H1 (cell line): Measurements from ENCODE around the gene OTOP3. TPM values are rescaled to one million over a fixed set of nuclear protein-coding genes. Genes with fewer than 3 reads are reported as not detected.

ENCODE experiments used
- CTCF ChIA-PET: fragments of 300-600 bp; sonication (Branson Sonifier 250); formaldehyde crosslinking; loops from one replicate; lab custom pipeline; 2021; ENCODE audit not compliant: partially characterized antibody; lab: Charles Lee
- POLR2A ChIA-PET: fragments of 300-600 bp; sonication (Branson Sonifier 250); formaldehyde crosslinking; loops from one replicate; lab custom pipeline; 2021; ENCODE audit warnings: inconsistent platforms; ENCODE audit not compliant: partially characterized antibody; lab: Charles Lee
- DNase-seq, 2 experiments: peaks; one replicate each; pipeline versions ENCODE4 v3.0.0 to v3.0.0-alpha.2; 2010 to 2022; ENCODE audit warnings: low spot score in 2 of 2, low read depth in 1 of 2, mixed read lengths in 1 of 2
- FAIRE-seq: peaks from 2 replicates; lab custom pipeline; 2011; peaks lifted over from hg19 to GRCh38; lab: Jason Lieb, UNC
- H2AFZ ChIP-seq: 2 replicates; pipeline ENCODE4 v1.8.1; 2012; ENCODE audit warnings: low read length, inconsistent platforms
- H2AK5ac ChIP-seq: 2 replicates; pipeline ENCODE4 v1.6.1; 2013; ENCODE audit warnings: low read depth, low read length
- H2BK120ac ChIP-seq: replicated peaks from 2 replicates; pipeline ENCODE3; 2013; ENCODE audit warnings: low read depth, low read length, inconsistent platforms
- H2BK12ac ChIP-seq: 2 replicates; pipeline ENCODE4 v1.6.1; 2013; ENCODE audit warnings: low read depth, low read length
- H2BK15ac ChIP-seq: 2 replicates; pipeline ENCODE4 v1.6.1; 2013; ENCODE audit warnings: low read length
- H2BK20ac ChIP-seq: 2 replicates; pipeline ENCODE4 v1.6.1; 2013; ENCODE audit warnings: low read length
- H2BK5ac ChIP-seq: 2 replicates; pipeline ENCODE4 v1.6.1; 2013; ENCODE audit warnings: low read depth, low read length
- H3K14ac ChIP-seq: 2 replicates; pipeline ENCODE4 v1.6.1; 2013; ENCODE audit warnings: inconsistent platforms; ENCODE audit not compliant: insufficient read length
- H3K18ac ChIP-seq: 2 replicates; pipeline ENCODE4 v1.6.1; 2013; ENCODE audit warnings: low read length; ENCODE audit errors: extremely low read depth
- H3K23ac ChIP-seq: 2 replicates; pipeline ENCODE4 v1.6.1; 2013; ENCODE audit warnings: inconsistent platforms; ENCODE audit not compliant: insufficient read length
- H3K23me2 ChIP-seq: 2 replicates; pipeline ENCODE4 v1.6.1; 2013; ENCODE audit warnings: low read depth, low read length
- H3K27ac ChIP-seq: 2 replicates; pipeline ENCODE4 v1.6.1; 2011; ENCODE audit warnings: low read depth, low read length, inconsistent platforms
- H3K27me3 ChIP-seq, 4 experiments: replicated peaks in 1 of 4; 1 replicate in 1 of 4; 2 replicates in 3 of 4; pipeline versions ENCODE4 v1.6.1 to v1.8.1; 2011 to 2013; ENCODE audit warnings: low read length in 3 of 4, mild to moderate bottlenecking in 3 of 4, inconsistent platforms in 2 of 4, mixed read lengths in 2 of 4, moderate library complexity in 1 of 4; ENCODE audit not compliant: control insufficient read depth in 3 of 4, insufficient read depth in 3 of 4; ENCODE audit errors: extremely low read depth in 1 of 4
- H3K36me3 ChIP-seq, 4 experiments: 2 replicates each; pipeline versions ENCODE4 v1.6.1 to v1.8.1; 2011 to 2013; ENCODE audit warnings: mild to moderate bottlenecking in 4 of 4, low read length in 3 of 4, moderate library complexity in 2 of 4, control low read depth in 1 of 4, inconsistent platforms in 1 of 4; ENCODE audit not compliant: insufficient read depth in 4 of 4, control insufficient read depth in 2 of 4
- H3K4ac ChIP-seq: replicated peaks from 2 replicates; pipeline ENCODE3; 2013; ENCODE audit warnings: low read length, low read depth, mixed read lengths, inconsistent platforms; ENCODE audit not compliant: insufficient read length
- H3K4me1 ChIP-seq, 4 experiments: replicated peaks in 1 of 4; 1 replicate in 1 of 4; 2 replicates in 3 of 4; pipeline versions ENCODE4 v1.6.1 to v1.8.1; 2011 to 2013; ENCODE audit warnings: low read length in 3 of 4, inconsistent platforms in 2 of 4, mixed read lengths in 1 of 4; ENCODE audit not compliant: insufficient read depth in 4 of 4, control insufficient read depth in 3 of 4
- H3K4me2 ChIP-seq, 2 experiments: 2 replicates each; pipeline versions ENCODE4 v1.6.1 to v1.8.1; 2011 to 2013; ENCODE audit warnings: low read depth in 2 of 2, low read length in 2 of 2, control low read depth in 1 of 2, inconsistent platforms in 1 of 2, mild to moderate bottlenecking in 1 of 2; ENCODE audit not compliant: insufficient read depth in 1 of 2
- H3K4me3 ChIP-seq, 4 experiments: fragments of 200-600, 300-600 bp in 1 of 4; sonication (generic), shearing (Covaris generic), sonication (Bioruptor Twin) in 1 of 4; 2 replicates each; pipeline versions ENCODE4 v1.5.1 to v1.8.1; 2011 to 2016; ENCODE audit warnings: low read length in 4 of 4, low read depth in 3 of 4, control low read depth in 2 of 4, inconsistent platforms in 2 of 4, mild to moderate bottlenecking in 2 of 4, mixed read lengths in 1 of 4, moderate library complexity in 1 of 4; ENCODE audit not compliant: insufficient read depth in 2 of 4; ENCODE audit errors: extremely low read depth in 1 of 4
- H3K56ac ChIP-seq: replicated peaks from 2 replicates; pipeline ENCODE3; 2013; ENCODE audit warnings: low read depth, mild to moderate bottlenecking, mixed read lengths, low read length, inconsistent platforms; ENCODE audit not compliant: insufficient read length
- H3K79me1 ChIP-seq: 2 replicates; pipeline ENCODE4 v1.6.1; 2013; ENCODE audit warnings: low read depth, low read length, control low read depth
- H3K79me2 ChIP-seq, 2 experiments: 2 replicates each; pipeline versions ENCODE4 v1.6.1 to v1.8.1; 2012 to 2013; ENCODE audit warnings: low read length in 2 of 2, mild to moderate bottlenecking in 2 of 2, inconsistent platforms in 1 of 2; ENCODE audit not compliant: insufficient read depth in 2 of 2, control insufficient read depth in 1 of 2
- H3K9ac ChIP-seq, 4 experiments: replicated peaks in 1 of 4; 1 replicate in 1 of 4; 2 replicates in 3 of 4; pipeline versions ENCODE4 v1.6.1 to v1.8.1; 2011 to 2013; ENCODE audit warnings: low read depth in 3 of 4, low read length in 3 of 4, control low read depth in 2 of 4, mild to moderate bottlenecking in 2 of 4, moderate library complexity in 2 of 4, inconsistent platforms in 1 of 4; ENCODE audit errors: extremely low read depth in 1 of 4
- H3K9me3 ChIP-seq, 2 experiments: 2 replicates each; pipeline versions ENCODE4 v1.6.1 to v1.8.1; 2012 to 2013; ENCODE audit warnings: mild to moderate bottlenecking in 2 of 2, moderate library complexity in 2 of 2, control low read depth in 1 of 2, inconsistent platforms in 1 of 2, low read depth in 1 of 2, low read length in 1 of 2, mixed read lengths in 1 of 2; ENCODE audit not compliant: insufficient read depth in 2 of 2
- H4K20me1 ChIP-seq, 2 experiments: replicated peaks in 1 of 2; 2 replicates each; pipeline versions ENCODE3 to v1.8.1; 2011 to 2013; ENCODE audit warnings: inconsistent platforms in 2 of 2, low read length in 2 of 2, mild to moderate bottlenecking in 1 of 2; ENCODE audit not compliant: insufficient read depth in 2 of 2, control insufficient read depth in 1 of 2
- H4K5ac ChIP-seq: 2 replicates; pipeline ENCODE4 v1.6.1; 2013; ENCODE audit warnings: low read length, low read depth, mixed read lengths, inconsistent platforms; ENCODE audit not compliant: insufficient read length
- H4K8ac ChIP-seq: 2 replicates; pipeline ENCODE4 v1.8.0; 2013; ENCODE audit warnings: mild to moderate bottlenecking, moderate library complexity, low read length, inconsistent platforms; ENCODE audit not compliant: insufficient read depth; ENCODE audit errors: extremely low read depth
- H4K91ac ChIP-seq: replicated peaks from 2 replicates; pipeline ENCODE3; 2013; ENCODE audit warnings: low read length, mixed read lengths, inconsistent platforms; ENCODE audit not compliant: insufficient read length
- BRCA1 ChIP-seq: IDR thresholded peaks from 2 replicates; pipeline ENCODE4 v1.6.1; 2012; ENCODE audit warnings: low read depth, low read length, improper control_type of control experiment
- CBX8 ChIP-seq: fragments of 300-800, 300-1000 bp; sonication (generic); IDR thresholded peaks from 2 replicates; pipeline ENCODE4 v1.7.1; 2016; ENCODE audit warnings: low read depth, low read length, borderline replicate concordance
- CTBP2 ChIP-seq: IDR thresholded peaks from 2 replicates; pipeline ENCODE4 v1.7.0; 2011; ENCODE audit warnings: borderline replicate concordance, mild to moderate bottlenecking, moderate library complexity, mixed read lengths, low read length; ENCODE audit not compliant: insufficient read depth, insufficient read length
- E2F6 ChIP-seq: IDR thresholded peaks from 2 replicates; pipeline ENCODE4 v1.6.1; 2012; ENCODE audit warnings: inconsistent platforms
- GABPA ChIP-seq: IDR thresholded peaks from 2 replicates; pipeline ENCODE4 v1.6.1; 2011; ENCODE audit warnings: mild to moderate bottlenecking, low read length, moderate library complexity, borderline replicate concordance; ENCODE audit not compliant: insufficient read depth
- HDAC2 ChIP-seq, 2 experiments: fragments of 300-600 bp in 1 of 2; sonication (generic) in 1 of 2; IDR thresholded peaks; 2 replicates each; pipeline ENCODE4 v1.6.1; 2011 to 2012; ENCODE audit warnings: low read depth in 2 of 2, low read length in 2 of 2, mild to moderate bottlenecking in 2 of 2, moderate library complexity in 2 of 2, borderline replicate concordance in 1 of 2, inconsistent platforms in 1 of 2
- PHF8 ChIP-seq: fragments of 200-600 bp; sonication (generic); conservative IDR thresholded peaks from 2 replicates; pipeline ENCODE4 v1.7.1; 2012; ENCODE audit warnings: low read depth, mild to moderate bottlenecking, inconsistent platforms, low read length, moderate library complexity
- POLR2AphosphoS5 ChIP-seq: IDR thresholded peaks from 2 replicates; pipeline ENCODE4 v1.6.1; 2011; ENCODE audit warnings: low read depth, low read length
- POU5F1 ChIP-seq: IDR thresholded peaks from 2 replicates; pipeline ENCODE4 v1.6.1; 2011; ENCODE audit warnings: low read depth, mild to moderate bottlenecking, low read length, moderate library complexity
- SIN3A ChIP-seq, 2 experiments: IDR thresholded peaks in 1 of 2; conservative IDR thresholded peaks in 1 of 2; 2 replicates each; pipeline ENCODE4 v1.6.1; 2011 to 2012; ENCODE audit warnings: low read length in 2 of 2, improper control_type of control experiment in 1 of 2, low read depth in 1 of 2, mild to moderate bottlenecking in 1 of 2
- SIX5 ChIP-seq: IDR thresholded peaks from 2 replicates; pipeline ENCODE4 v1.6.1; 2011; ENCODE audit warnings: mild to moderate bottlenecking, low read depth, low read length
- TAF7 ChIP-seq: optimal IDR thresholded peaks from 2 replicates; pipeline ENCODE3; 2011; ENCODE audit warnings: low read depth, mild to moderate bottlenecking, inconsistent platforms, low read length, moderate library complexity, borderline replicate concordance
- TBP ChIP-seq: IDR thresholded peaks from 2 replicates; pipeline ENCODE4 v1.6.1; 2011; ENCODE audit warnings: low read depth, low read length, improper control_type of control experiment
- WGBS, 2 experiments: shearing (Covaris generic) in 1 of 2; methylation state at CpG; one replicate each; pipeline versions ENCODE4 v1.1.6 to v1.1.7; 2013 to 2015; ENCODE audit warnings: low lambda C conversion rate in 2 of 2, mixed read lengths in 2 of 2, inconsistent platforms in 1 of 2, low coverage in 1 of 2, missing lambda C conversion rate in 1 of 2; ENCODE audit not compliant: insufficient replicate concordance in 2 of 2, insufficient coverage in 1 of 2, insufficient read length in 1 of 2; ENCODE audit errors: extremely low coverage in 1 of 2, missing lambda C conversion rate in 1 of 2; 5-methylcytosine and 5-hydroxymethylcytosine counted together
- polyA plus RNA-seq, 7 experiments: library from polyadenylated mRNA; depleted of rRNA in 3 of 7; stranded (reverse) in 5 of 7; unstranded in 2 of 7; fragments of >200 nt in 5 of 7; fragments of 200-250 nt in 2 of 7; gene quantifications; 1 replicate in 5 of 7; 2 replicates in 1 of 7; 4 replicates in 1 of 7; pipeline versions ENCODE4 v1.2.1 to v1.2.3, GENCODE V29; 2011 to 2013; ENCODE audit warnings: missing spikeins in 2 of 7, mixed read lengths in 2 of 7
- total RNA-seq: library from RNA; stranded (reverse); fragmentation: NEBNext Ultra II Directional; extraction: Animal tissue kit (Norgen Biotek cat#: 25700); gene quantifications from 2 replicates; pipeline ENCODE4 v1.2.1, GENCODE V29; 2021

OTOP3 gene
- total and polyA plus RNA-seq, 2 of the 8 experiments (the other 6 are each of a cell fraction or from before 2014, with no cell fraction given) = 0.05 TPM; not detected in 1

DNA sequence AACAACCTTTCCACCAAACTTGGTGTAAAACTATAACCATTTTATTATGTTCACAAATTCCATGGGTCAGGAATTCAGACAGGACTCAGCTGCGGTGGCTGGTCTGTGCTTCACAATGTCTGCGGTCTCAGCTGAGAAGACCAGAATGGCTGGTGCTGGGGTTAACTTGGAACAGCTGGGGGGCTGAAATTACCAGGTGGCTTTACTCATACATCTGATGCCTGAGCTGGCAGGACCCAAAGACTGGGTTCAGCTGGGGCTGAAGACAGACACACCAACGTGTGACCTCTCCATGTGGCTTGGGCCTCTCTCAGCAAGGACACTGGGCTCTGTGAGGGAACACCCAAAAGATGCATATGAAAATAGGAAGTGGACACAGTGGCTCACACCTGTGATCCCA is 42.5 kb downstream of the OTOP3 start:
- H3K79me2 ChIP-seq = no peaks in the 10 kb centered on the region
- H2BK120ac ChIP-seq = no peak overlapping the region
- peaks cover 6 to 22% (median 19%) of the 10 kb centered on the region in 4 experiments for H3K27me3 ChIP-seq
- no peak overlapping the region for H3K4me2 ChIP-seq
- no peak overlapping the region for H2BK12ac ChIP-seq
- no peaks in the 10 kb centered on the region; the same call in 1 of the 2 replicates for H3K79me1 ChIP-seq
- H3K27ac ChIP-seq = no peak overlapping the region
- H2AK5ac ChIP-seq = no peak overlapping the region
- no peaks in the 10 kb centered on the region for H3K9me3 ChIP-seq
- peaks cover 4 to 7% (median 5%) of the 10 kb centered on the region in 4 experiments for H3K4me1 ChIP-seq
- H2AFZ ChIP-seq = no peak overlapping the region
- H4K5ac ChIP-seq = no peak overlapping the region
- H3K23ac ChIP-seq = no peak overlapping the region
- no peak overlapping the region for H2BK20ac ChIP-seq
- H3K14ac ChIP-seq = no peak overlapping the region
- CTCF ChIA-PET = interaction anchor here (0.9 to 5.8 kb wide), 5 partner anchors 10 to 282 kb away, joined by 3 to 30 read pairs (median 3); partner anchors contain the start of gene CDR2L
- no peak overlapping the region for H3K9ac ChIP-seq
- H4K91ac ChIP-seq = no peak overlapping the region
- no peak overlapping the region for H4K8ac ChIP-seq
- no peak overlapping the region for H3K4me3 ChIP-seq
- 90% methylated on average over 3 of the region's 3 CpGs; no CpG with 5 or more reads in 1 of the 2 experiments for WGBS, 2 experiments
- POLR2A ChIA-PET = interaction anchor here (1.5 kb wide), 1 partner anchor 9 kb away, joined by 3 read pairs; the partner anchor contains the start of gene CDR2L
- H3K36me3 ChIP-seq = no peaks in the 10 kb centered on the region
- no peak for FAIRE-seq
- DNase-seq = no peak
- no peak overlapping the region for H3K4ac ChIP-seq
- no peak overlapping the region for H3K18ac ChIP-seq
- no peak overlapping the region for H2BK5ac ChIP-seq
- H3K56ac ChIP-seq = no peak overlapping the region
- no peak overlapping the region for H2BK15ac ChIP-seq
- no peaks in the 10 kb centered on the region for H4K20me1 ChIP-seq
- peaks cover 8% of the 10 kb centered on the region; the same call in 1 of the 2 replicates for H3K23me2 ChIP-seq
- no peak for TF ChIP-seq TAF7
- TF ChIP-seq SIX5 = no peak
- no peak for TF ChIP-seq CTBP2
- no peak for TF ChIP-seq PHF8
- no peak for TF ChIP-seq HDAC2 (IDR thresholded peaks at IDR 0.05; ENCODE audit: borderline replicate concordance in 1 of 2, low read depth in 2 of 2, low read length in 2 of 2)
- TF ChIP-seq CBX8 = no peak
- TF ChIP-seq BRCA1 = no peak
- no peak for TF ChIP-seq E2F6
- no peak for TF ChIP-seq POU5F1
- TF ChIP-seq POLR2AphosphoS5 = no peak
- TF ChIP-seq GABPA = no peak
- TF ChIP-seq SIN3A (conservative IDR thresholded peaks at IDR 0.05 in 1 of 2, IDR thresholded peaks at IDR 0.05 in 1 of 2; ENCODE audit: low read depth in 1 of 2, low read length in 2 of 2) = no peak
- TF ChIP-seq TBP = no peak
